NT2/D1 (cell line): Measurements from ENCODE around the gene KRR1.

Experiments used
- SUZ12 ChIP-seq: IDR thresholded peaks from 2 replicates; pipeline ENCODE4 v1.6.1; 2011; ENCODE audit not compliant: insufficient read length, insufficient read depth; ENCODE audit errors: extremely low read depth
- YY1 ChIP-seq: IDR thresholded peaks from 2 replicates; pipeline ENCODE4 v1.6.1; 2011; ENCODE audit not compliant: insufficient read length, insufficient read depth
- ZNF274 ChIP-seq: IDR thresholded peaks from 2 replicates; pipeline ENCODE4 v1.6.1; 2011; ENCODE audit warnings: mild to moderate bottlenecking, low read depth, low read length

DNA sequence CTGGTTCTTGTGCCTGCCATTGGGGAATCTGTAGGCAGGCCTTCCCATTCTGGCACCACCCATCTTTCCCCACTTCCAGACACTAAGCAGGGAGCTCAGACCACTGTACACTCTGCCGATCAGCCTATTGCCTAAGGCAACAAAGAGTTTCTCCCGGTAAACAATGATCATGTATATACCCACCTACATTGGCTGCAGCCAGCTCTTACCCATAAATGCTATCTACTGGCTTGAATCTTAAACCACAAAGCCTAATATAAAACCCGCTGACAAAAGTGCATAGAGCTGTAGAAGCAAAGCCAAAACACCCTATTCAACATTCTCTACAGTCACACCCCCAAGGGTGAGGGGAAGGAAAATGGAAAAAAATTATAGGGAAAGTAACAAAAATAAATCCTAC lies 51.7 kb downstream of the KRR1 start:
- TF ChIP-seq ZNF274 (no peak), YY1 (no peak), SUZ12 (no peak)
